Brain pericyte (primary cell): ENCODE data around the gene UPF3A.
A peak's percentile ranks its signal among the peaks of the same experiment; 100 is the strongest.
"Not testable (repeated sequence)": the region's sequence is repeated elsewhere in the genome, so short reads cannot be mapped to it uniquely, and the experiment has no call there.

Experiments
- DNase-seq: peaks from one replicate; pipeline ENCODE4 v3.0.0-alpha.2; 2012; ENCODE audit warnings: low read depth, low spot score

Gene UPF3A

DNA sequence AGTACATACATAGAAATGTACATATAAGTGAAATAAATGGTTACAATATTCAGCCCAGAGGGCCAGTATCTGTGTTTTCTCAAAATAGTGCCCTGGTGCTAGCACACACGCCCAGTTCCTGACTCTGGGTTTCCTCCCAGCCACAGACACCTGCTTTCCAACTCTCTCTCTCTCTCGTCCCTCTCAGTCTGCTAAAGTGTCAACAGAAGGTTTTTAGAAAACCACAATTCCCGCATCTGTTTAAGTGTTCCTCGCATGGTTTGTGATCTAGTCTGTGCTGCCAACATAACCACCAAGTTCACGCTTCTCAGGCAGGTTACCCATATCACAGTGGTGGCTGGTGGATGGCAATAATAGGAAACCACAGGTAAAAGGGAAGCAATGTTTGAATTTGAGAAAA lies 17.8 kb upstream of the UPF3A start:
- no peak for DNase-seq

DNA sequence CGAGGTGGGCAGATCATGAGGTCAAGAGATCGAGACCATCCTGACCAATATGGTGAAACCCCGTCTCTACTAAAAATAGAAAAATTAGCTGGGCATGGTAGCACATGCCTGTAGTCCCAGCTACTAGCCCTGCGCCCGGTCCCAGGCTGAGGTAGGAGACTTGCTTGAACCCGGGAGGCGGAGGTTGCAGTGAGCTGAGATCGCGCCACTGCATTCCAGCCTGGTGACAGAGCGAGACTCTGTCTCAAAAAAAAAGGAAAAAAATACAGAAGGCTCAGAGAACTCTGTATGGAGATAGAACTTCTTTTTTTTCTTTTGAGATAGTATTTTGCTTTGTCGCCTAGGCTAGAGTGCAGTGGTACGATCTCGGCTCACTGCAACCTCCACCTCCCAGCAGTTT lies 17.1 kb upstream of the UPF3A start:
- not testable (repeated sequence) for DNase-seq

DNA sequence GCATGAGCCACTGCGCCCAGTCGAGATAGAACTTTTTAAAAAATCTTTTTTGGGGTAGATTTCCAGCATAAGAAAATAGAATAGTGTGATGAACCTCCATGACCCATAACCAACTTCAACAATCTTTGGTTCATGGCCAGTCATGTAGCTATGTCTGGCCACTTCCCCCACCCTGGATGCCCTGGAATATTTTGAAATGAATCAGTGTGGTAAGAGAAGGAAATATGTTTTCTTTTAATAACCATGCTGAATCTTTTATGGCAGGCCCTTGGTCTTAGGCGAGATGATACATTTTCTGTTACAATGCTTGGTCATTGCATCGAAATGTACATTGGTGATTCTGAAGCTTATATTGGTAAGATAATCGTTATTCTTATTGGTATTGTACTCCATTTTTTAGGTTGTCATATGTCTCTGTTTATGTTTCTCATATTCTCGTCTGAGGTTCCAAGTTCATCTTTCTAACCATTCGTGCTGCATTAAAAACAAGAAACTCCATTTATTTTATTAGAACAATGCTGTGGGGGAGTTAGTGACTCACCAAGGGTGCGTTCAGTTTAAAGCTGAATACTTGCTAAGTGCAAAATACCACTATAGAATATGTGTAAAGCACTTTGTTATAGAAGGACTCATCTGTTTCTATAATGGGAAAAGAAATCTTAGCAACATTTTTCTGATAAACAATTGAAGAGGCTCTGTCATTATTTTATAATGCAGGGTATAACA lies 16.4 kb upstream of the UPF3A start:
- peak; percentile 13 for DNase-seq

DNA sequence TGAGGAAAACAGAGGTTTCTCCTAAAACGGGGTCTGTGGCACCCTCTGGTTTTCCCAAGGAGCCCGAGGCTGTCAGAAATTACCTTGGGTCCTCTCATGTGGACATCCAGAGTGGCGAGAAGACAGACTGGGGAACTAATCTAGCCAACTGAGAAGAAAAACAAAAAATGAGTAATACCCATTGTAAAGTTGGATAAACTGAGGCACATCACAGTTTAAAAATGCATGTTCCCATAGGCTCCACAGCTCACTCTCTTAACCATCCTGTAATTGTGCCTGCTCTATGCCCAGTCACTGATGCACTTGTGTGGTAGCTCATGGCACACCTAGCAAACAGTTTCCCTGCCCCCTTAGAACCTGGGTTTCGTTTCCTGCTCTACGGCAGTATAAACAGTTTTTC lies 15.2 kb upstream of the UPF3A start:
- DNase-seq = no peak

DNA sequence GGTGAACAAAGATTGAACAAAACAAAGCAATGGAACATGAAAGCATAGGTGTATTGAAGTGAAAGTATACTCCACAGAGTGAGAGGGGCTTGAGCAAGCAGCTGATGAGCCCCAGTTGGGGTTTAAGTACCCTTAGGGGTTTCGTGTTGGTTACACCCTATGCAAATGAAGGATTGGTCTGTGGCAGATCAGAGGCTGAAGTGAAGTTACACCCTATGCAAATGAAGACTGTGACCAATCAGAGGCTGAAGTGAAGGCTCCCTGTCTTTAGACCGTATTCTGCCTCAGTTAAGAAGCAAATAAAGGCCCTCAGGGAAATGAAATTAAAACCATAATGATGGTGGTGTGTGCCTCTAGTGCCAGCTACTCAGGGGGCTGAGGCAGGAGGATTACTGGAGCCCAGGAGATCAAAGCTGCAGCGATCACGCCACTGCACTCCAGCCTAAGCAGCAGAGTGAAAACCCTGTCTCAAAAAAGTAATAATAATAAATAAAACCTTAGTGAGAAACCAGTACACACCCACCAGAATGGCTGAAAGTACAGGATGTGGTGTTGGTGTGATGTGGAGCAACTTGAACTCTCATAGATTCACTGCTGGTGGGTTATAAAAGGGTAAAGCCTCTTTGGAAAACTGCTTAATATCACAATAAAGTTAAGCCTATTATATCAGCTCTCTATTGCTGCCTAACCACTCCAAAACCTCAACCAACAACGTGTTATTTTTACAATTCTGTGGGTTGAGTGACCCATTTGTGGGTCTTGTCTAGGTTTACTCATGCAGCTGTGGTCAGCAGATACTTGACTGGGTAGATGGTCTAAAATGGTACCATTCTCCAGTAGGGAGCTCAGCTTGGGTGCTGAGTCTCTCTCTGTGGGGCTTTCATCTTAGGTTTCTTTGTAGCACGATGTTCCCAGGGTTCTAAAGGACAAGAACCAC lies 12.8 kb upstream of the UPF3A start:
- DNase-seq = no peak

DNA sequence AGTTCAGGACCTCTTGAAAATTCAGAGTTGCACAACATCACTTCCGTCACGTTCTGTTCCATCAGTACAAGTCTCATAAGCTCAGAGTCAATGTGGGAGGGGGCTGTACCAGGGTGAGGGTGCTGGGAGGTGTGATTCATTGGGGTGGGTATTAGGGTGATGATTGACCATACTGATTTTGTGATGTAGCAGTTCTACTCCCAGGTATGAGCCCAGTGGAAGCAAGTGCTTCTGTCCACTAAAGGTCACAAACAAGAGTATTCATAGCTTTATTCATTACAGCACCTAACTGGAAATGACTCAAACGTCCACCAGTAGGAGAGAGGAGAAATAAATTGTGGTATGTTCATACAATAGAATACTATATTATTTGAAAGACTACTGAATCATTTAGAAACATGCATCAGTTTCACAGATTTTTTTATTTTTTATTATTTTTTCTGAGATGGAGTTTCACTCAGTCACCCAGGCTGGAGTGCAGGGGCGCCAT lies 12.1 kb upstream of the UPF3A start:
- no peak for DNase-seq

DNA sequence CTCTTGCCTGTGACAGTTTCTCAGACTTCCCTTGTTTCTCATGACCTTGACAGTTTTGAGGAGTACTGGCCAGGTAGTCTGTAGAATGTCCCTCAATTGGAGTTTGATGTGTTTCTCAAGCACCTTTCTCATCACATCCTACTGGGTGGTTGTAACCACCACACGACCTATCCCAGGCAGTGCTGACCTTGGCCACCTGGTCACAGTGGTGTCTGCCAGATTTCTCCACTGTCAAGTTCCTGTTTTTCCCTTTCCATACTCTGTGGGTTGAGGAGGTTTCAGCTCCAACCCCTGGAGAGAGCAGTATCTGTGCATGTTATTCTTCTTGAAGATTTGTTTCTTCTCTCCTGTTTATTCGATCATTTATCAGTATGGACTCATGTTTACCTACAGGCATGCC lies 8.4 kb upstream of the UPF3A start:
- DNase-seq = no peak

DNA sequence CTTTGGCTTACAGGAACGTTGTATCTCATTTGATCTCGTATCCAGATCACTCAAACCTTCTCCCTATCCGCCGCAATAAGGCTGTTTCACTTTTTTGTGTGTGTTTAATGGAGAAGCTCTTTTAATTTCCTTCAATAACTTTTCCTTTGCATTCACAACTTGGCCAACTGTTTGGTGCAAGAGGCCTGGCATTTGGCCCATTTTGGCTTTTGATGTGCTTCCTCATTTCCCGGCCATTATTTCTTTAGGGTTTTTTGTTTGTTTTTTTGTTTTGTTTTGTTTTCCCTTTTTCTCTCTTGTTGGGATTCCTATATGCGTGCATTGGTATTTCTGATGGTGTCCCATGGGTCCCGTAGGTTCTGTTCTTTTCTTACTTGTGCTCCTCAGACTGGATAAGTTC lies 6.1 kb upstream of the UPF3A start:
- no peak for DNase-seq

DNA sequence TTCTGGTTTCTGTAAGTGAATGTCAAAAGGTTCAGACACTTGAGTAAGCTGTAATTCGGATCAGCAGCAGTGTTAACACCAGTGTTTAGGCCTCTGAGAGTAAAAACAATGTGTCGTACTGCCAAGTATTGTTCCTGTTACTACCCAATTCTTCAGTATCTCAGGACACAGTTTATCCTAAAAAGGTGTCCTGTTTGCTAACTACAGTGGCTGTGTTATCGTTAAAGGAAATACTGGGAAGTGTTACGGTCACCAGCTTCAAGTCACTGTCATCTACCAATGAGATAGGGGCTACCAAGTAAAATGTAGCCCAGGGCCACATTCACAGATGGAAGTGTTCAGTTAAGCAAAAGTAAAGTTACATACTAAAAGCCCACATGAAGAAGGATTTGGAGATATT lies 2.3 kb upstream of the UPF3A start:
- DNase-seq = no peak

DNA sequence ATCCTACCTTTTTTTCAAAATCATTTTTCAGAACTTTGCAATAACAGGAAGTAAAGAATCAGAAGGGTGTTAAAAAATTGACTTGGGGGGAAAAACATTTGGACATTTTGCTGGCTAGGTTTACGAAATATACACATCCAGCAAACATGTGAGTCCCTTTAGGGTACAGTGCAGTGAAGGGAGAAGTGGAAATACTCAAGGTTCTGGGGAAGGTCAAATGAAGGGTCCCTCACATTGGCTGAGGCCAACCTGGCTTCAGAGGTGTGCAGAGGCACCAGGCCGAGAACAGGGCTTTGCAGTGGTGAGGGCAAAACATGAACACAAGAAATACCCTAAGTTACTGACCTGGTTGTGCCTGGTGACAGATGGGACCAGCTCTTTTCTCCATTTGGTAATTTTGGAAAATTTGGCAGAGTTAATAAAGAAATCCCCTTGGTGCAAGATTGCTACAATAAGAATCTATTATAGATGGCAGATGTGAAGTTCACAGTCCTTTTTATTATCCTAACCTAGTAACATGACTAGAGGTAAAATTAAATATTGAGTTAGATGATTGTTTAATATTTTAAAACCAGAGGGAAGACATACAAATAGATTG lies 1.5 kb upstream of the UPF3A start:
- no peak for DNase-seq

DNA sequence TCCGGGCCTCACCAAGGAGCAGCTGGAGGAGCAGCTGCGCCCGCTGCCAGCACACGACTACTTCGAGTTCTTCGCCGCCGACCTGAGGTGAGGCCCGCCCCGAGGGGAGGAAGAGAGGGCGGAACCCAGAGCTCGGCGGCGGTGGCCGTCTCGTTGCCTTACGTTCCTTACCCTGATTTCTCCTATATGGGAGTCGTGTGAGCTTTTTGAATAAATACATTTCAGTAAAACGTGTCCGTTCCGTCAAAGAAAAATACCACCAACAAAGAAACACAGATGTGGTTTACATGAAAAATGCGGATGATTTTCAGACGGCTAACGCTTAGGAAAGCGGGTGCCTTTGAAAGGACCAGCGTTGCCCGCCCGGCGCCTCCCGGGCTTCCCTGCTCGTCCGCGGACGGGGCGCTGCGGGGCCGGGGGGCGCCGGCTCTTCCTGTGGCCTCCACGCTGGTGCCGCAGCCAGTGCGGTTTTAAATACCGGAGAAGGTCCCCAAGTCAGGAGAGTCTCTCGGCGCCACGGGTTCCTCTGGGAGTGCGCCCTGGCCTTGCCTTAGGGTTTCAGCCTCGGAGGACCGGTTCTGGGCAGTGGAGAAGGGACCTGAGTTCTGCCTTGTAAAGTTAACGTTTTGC lies 755 bp downstream of the UPF3A start:
- peak; percentile 50 for DNase-seq

DNA sequence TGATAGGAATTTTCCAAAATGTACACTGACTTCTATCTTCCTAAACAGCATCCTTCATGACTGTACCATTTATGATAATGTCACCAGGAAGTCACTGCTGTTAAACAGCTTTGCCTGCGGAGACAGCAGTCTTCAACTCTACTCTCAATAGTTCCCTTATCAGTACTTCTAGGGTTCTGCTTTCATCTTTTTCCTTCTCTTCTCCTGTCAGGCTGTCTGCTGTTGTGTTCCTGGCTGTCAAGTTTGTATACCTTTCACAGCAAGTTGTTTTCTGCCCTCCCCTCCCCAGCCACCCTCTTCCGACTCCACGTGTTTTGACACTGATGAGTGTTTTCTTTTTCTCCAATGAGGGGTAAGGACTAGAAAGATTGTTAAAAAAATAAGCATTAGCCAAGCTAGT lies 2.2 kb downstream of the UPF3A start:
- no peak for DNase-seq

DNA sequence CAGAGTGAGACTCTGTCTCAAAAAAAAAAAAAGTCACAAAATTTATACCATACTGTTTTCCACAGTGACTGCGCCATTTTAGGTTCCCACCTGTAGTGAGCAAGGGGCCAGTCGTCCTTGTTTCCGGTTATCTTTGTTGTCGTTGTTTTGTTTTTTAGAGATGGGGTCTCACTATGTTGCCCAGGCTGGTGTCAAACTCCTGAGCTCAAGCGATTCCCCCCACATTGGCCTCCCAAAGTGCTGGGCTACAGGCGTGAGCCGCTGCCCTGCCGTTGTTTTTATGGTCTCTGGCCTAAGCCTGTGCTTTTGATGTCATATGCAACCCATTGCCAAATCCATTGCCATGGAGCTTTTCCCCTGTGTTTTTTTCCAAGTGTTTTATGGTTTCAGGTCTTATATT lies 3.3 kb downstream of the UPF3A start:
- no peak for DNase-seq

DNA sequence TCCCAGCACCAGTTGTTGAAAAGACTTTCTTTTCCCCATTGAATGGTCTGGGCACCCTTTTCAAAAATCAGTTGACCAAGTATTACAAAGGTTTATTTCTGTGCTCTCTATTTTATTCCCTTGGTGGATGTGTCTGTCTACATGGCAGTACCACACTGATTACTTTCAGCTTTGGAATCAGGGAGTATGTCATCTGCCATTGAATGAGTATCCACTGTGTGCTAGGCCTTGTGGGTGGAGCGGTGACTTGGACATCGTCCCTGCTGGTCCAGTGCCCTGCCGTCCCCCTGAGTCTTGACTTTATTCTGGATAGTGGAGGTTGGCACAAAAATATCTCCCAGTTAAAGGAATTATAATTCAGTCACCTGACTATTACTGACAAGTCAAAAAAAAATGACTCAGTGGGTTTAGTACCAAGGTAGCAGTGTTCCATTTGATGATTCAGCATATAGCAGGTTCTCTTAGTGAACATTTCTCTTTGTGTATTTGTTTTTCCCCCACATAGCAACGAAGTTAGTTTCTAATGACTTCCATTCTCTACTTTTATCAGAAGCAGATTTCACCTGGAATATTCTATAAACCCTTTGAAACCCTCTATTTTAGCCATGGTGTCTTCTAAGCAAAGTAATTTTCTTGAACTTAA lies 3.9 kb downstream of the UPF3A start:
- no peak for DNase-seq

DNA sequence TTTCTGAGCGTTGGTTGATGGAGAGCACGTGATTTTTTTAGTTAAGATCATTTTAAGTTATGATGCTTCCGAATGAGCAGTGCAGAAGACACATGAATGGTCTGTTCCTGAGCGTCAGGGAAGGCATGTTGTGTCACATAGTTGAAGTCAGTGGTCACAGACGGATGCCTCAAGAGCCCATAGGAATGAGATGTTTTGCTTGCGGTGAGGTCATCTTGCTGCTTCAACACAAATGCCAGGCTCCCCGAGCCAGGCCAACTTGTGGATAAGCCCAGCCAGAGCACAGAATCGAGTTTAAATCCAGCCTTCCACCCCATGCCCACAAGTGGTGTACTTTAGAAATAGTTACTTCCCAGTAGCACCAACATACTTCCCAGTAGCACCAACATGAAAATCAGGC lies 5.4 kb downstream of the UPF3A start:
- no peak for DNase-seq

DNA sequence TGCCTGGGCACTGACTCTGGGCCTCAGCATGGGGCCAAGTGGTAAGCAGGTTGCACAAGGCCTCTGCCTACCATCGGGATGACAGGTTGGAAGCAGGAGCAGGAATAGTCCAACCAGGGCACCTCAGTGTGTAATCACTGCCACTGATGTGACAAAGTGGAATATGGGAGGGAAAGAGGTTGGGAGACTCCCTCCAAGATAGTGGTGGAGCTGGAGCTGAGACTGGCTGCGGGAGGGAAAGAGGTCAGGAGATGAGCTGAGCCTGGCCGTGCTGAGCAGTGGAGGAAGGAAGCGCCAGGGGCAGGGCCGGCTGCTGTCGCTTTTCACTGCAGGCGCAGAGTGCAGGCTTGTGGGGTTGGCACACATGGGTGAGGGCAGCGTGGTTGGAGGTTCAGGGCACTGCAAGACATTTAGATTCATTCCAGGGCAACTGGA lies 6.8 kb downstream of the UPF3A start:
- no peak for DNase-seq

DNA sequence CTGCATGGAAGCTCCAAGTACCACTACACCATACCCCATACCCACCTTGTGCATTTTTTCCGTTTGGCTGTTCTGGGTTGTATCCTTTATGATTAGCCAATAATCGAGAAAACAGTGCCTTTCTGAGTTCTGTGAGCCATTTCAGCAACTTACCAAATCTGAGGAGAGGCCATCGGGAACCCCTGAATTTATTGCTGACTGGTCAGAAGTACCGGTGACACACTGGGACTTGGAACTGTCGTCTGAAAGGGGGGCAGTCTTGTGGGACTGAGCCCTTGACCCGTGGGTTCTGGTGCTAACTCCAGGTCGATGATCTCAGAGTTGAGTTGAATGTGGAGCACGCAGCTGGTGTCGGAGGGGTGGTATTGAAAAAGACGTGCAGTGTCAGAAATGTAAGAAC lies 15.0 kb downstream of the UPF3A start:
- no peak for DNase-seq

DNA sequence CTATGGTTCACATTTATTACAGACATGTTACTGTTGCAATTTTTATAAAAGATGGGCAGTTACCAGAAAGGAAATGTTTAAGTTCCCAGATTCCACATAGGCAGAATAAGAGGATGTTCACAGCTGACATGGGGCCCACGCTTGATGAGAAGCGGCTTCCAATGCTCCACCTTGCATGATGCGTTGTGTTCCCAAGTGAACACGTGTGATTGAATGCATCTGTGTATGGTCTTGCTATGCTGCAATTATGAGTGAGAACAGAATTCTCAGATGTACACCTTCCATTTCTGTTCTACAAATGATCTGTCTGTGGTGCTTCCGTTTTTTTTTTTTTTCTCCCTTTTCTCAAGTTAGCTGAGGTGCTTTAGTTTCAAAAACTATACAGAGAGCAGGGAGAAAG lies 15.5 kb downstream of the UPF3A start:
- no peak for DNase-seq

DNA sequence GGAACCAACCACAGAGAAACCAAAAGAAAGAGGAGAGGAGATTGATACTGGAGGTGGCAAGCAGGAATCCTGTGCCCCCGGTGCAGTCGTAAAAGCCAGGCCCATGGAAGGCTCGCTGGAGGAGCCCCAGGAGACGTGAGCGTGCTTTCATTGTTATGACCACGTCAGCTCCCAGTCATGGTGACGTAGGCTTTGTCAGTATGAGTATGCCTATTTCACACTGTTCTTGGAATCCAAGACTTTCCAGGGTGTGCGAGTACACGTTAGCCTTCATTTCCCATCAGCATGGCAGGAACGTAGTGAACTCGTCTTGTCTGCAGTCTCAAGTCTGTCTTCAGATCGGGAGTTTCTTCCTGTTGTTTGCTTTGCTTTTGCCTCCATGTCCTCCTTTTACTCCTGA lies 17.5 kb downstream of the UPF3A start:
- DNase-seq = no peak

DNA sequence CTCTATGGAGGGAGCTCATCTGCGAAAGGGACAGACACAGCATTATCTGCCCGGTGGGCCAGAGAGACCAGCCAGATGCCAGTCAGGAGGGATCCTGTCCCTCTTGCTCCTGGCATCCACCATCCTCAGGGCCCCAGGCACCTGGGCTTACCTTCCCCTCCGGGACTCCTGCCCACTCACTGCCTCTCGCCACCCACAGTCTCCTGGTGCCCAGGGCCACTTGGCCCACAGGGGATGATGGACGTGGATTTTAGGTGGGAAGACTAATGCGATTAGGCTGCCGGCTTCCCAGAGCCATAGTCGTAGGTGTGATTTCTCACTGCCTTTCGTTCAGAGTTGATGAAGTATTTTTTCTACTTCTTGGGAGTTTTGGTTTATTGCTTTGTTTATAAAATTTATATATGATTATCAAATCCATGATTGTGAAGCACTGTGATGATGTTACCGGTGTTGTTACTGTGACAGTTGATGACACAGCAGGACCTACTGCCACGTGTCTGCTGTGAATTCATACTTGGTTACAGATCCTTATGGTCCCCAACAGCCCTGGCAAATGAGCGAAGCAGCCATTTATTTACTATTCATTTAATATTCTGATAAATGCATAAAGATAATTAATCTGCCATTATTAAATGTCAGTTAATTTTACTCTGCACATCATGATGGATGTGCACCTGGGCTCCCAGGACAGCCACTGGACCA lies 18.4 kb downstream of the UPF3A start:
- DNase-seq = no peak
